ENCODE results near the gene CYP3A4. TPM values are rescaled to one million over a fixed set of nuclear protein-coding genes. Genes with fewer than 3 reads are reported as not detected.

The CYP3A4 gene
- total and polyA plus RNA-seq, 9 of the 15 experiments (the other 6 are each of a cell fraction or from before 2014, with no cell fraction given) = 0.07 to 0.08 TPM; not detected in 7

DNA sequence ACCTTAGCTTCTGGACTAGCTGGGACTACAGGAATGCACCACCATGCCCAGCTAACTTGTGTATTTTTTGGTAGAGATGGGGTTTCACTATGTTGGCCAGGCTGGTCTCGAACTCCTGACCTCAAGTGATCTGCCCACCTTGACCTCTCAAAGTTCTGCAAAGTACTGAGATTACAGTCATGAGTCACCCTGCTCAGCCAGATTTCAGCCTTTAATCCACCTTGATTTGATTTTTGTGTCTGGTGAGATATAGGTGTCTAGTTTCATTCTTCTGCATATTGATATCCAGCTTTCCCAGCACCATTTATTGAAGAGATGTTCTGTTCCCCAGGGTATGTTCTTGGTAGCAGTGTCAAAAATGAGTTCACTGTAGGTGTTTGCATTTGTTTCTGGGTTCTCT lies 28.9 kb downstream of the CYP3A4 start (continued):
- TF ChIP-seq C11orf30 (IDR thresholded peaks at IDR 0.05; ENCODE audit: low read depth) = no peak
- TF ChIP-seq, protein P1, sequence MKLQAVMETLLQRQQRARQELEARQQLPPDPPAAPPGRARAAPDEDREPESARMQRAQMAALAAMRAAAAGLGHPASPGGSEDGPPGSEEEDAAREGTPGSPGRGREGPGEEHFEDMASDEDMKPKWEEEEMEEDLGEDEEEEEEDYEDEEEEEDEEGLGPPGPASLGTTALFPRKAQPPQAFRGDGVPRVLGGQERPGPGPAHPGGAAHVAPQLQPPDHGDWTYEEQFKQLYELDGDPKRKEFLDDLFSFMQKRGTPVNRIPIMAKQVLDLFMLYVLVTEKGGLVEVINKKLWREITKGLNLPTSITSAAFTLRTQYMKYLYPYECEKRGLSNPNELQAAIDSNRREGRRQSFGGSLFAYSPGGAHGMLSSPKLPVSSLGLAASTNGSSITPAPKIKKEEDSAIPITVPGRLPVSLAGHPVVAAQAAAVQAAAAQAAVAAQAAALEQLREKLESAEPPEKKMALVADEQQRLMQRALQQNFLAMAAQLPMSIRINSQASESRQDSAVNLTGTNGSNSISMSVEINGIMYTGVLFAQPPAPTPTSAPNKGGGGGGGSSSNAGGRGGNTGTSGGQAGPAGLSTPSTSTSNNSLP (IDR thresholded peaks at IDR 0.05; ENCODE audit: borderline replicate concordance, low read depth, low read length) = no peak
- no peak for TF ChIP-seq ETV6 (IDR thresholded peaks at IDR 0.05; ENCODE audit: borderline replicate concordance in 1 of 2, low read depth in 2 of 2, low read length in 1 of 2)
- no peak for TF ChIP-seq ETV6 (CRISPR knock-in tag; IDR thresholded peaks at IDR 0.05; ENCODE audit: borderline replicate concordance)
- TF ChIP-seq ZBTB34 (CRISPR knock-in tag; IDR thresholded peaks at IDR 0.05) = no peak

DNA sequence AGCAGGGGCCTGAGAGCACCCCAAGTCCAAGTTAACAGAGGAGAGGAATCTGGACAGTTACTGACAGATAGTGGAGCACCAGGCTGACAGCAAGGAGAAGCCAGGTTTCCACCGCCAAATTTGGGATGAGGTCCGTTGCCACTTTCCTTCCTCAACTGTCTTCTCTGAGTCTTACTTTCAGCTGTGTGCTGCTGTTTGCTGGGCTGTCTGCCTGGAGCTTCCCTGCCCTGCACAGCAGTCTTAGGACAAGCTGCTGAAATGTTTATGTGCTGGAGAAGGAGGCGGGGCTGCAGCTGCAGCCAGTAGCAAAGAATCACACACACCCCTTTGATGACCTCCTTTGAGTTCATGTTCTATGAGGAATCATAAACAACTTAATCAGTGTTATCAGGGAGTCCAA lies 31.6 kb downstream of the CYP3A4 start:
- Histone ChIP-seq H3K9me1 (ENCODE audit: control insufficient read depth, insufficient read depth, low read length) (no peaks in the 10 kb centered on the region), H3K79me2 (ENCODE audit: control insufficient read depth, insufficient read depth, low read length) (no peaks in the 10 kb centered on the region), H2AFZ (ENCODE audit: low read depth, low read length) (no peak overlapping the region), H3K9me3 (replicated peaks; ENCODE audit: control insufficient read depth, insufficient read depth, low read depth, low read length) (no peaks in the 10 kb centered on the region), H3K27me3 (ENCODE audit: control insufficient read depth in 2 of 2, insufficient read depth in 2 of 2, low read length in 2 of 2) (no peaks in the 10 kb centered on the region; a peak in 1 of 5 replicates), H3K27ac (ENCODE audit: extremely low read depth, low read depth, low read length) (no peak overlapping the region), H3K4me3 (no peak overlapping the region), H4K20me1 (replicated peaks; ENCODE audit: control insufficient read depth, insufficient read depth, low read length) (no peaks in the 10 kb centered on the region), H3K4me1 (replicated peaks in 1 of 2; ENCODE audit: control insufficient read depth in 2 of 2, insufficient read depth in 2 of 2, low read length in 2 of 2) (peaks cover 0 to 9% of the 10 kb centered on the region in 2 experiments; a peak in 4 of 5 replicates), H3K4me2 (ENCODE audit: insufficient read depth, low read length) (no peak overlapping the region; the same call in 1 of the 2 replicates), H3K9ac (ENCODE audit: insufficient read depth in 1 of 2, low read depth in 2 of 2, low read length in 2 of 2) (no peak overlapping the region), H3K36me3 (ENCODE audit: control insufficient read depth, insufficient read depth, low read length) (no peaks in the 10 kb centered on the region)
- in situ Hi-C loops (cut with MboI) = no loop called here
- peak in 1 of 4 experiments; percentile 32 for DNase-seq (ENCODE audit: extremely low read depth in 1 of 4, low spot score in 3 of 4)
- peak; percentile 75 for ATAC-seq
- ChIA-PET CTCF (ENCODE audit: low intra/inter-chr PET ratio) (no interaction called here), POLR2A (interaction anchor here (0.6 to 1.2 kb wide), 3 partner anchors 9 to 534 kb away, joined by 3 to 4 read pairs (median 4); no protein-coding TSS in a partner anchor)
- no peak for TF ChIP-seq NR2C2 (CRISPR knock-in tag; IDR thresholded peaks at IDR 0.05)
- TF ChIP-seq NR2C2 (tag; IDR thresholded peaks at IDR 0.05) = 0 out of 2 replicates have a peak, but pooled peaks have one; percentile 34
- TF ChIP-seq, protein P2, sequence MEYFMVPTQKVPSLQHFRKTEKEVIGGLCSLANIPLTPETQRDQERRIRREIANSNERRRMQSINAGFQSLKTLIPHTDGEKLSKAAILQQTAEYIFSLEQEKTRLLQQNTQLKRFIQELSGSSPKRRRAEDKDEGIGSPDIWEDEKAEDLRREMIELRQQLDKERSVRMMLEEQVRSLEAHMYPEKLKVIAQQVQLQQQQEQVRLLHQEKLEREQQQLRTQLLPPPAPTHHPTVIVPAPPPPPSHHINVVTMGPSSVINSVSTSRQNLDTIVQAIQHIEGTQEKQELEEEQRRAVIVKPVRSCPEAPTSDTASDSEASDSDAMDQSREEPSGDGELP (CRISPR knock-in tag; IDR thresholded peaks at IDR 0.05; ENCODE audit: borderline replicate concordance) = peak; percentile 27; the same call in 1 of the 2 replicates
- TF ChIP-seq MEIS2 (IDR thresholded peaks at IDR 0.05; ENCODE audit: partially characterized antibody) = peak; percentile 94
- 0 out of 4 replicates have a peak, but pooled peaks of 1 of the 2 experiments have one; percentile 21 for TF ChIP-seq KDM1A (IDR thresholded peaks at IDR 0.05)
- TF ChIP-seq CXXC5 (CRISPR knock-in tag; IDR thresholded peaks at IDR 0.05) = no peak
- no peak for TF ChIP-seq ZNF436 (CRISPR knock-in tag; IDR thresholded peaks at IDR 0.05)
- TF ChIP-seq PBX2 (CRISPR knock-in tag; IDR thresholded peaks at IDR 0.05; ENCODE audit: low read depth) = no peak
- TF ChIP-seq PBX2 (tag; conservative IDR thresholded peaks at IDR 0.05; ENCODE audit: low read depth) = peak; percentile 88
- 0% methylated on average over 3 of the region's 3 CpGs for WGBS (ENCODE audit: insufficient coverage, low coverage, missing lambda C conversion rate)
- no peak for FAIRE-seq
- no TSS peak for BruUV-seq (replicated peaks)
- intact Hi-C loops (cut with micrococcal nuclease) = no loop called here

Measured in K562 (cell line).